SKM-1 (cell line): ENCODE data around the gene MEIS2.
A peak's percentile ranks its signal among the peaks of the same experiment; 100 is the strongest.

Experiments used
- DNase-seq: peaks from one replicate; lab custom pipeline; 2025; ENCODE audit not compliant: unreplicated experiment; lab: John Stamatoyannopoulos, UW

MEIS2 gene

DNA sequence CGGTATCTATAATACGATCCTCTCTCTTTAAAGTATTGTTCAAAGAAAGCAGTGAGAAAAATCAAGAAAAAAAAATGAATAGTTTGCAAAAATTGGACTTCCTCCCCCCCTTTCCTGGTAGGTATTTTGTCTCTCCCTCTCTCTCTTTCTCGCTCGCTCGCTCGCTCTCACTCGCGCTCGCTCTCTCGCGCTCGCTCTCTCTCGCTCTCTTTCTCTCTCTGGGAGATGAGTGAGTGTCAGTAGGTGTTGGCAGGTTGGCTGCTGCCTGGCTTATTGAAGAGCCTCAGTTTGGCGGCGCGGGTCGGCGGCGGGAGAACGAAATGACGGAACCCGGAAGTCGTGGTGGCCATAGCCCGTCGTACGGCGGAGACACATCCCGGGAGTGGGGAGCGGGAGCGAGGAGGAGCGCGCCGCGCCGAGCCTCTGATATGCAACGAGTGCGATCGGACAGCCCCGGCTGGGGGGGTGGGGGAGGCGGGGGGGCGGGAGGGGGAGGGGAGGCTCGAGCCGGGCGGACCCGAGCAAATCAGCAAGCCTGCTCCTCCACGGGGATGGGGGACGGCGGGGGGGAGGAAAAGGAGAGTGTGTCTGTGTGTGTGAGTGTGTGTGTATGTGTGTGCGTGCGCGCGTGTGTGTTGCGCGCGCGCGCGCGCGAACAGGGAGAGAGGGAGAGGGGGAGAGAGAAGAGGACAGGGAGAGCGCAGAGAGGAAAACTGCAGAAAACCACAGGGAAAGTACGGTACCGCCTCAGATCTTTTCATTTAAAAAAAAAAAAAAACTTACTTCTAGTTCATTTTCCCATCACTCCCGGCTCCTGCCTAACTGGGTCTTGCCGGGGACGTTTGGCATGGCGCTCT is at the start of gene MEIS2:
TSS of gene MEIS2 (minus strand) at position 441 of the 857 bp plus-strand sequence. CDS start 1,083 bp downstream, outside the sequence.
- peak; percentile 82 for DNase-seq

GRCh38 chr15:37149146-37149545 is 48.8 kb upstream of the MEIS2 start:
- DNase-seq: no peak

DNA sequence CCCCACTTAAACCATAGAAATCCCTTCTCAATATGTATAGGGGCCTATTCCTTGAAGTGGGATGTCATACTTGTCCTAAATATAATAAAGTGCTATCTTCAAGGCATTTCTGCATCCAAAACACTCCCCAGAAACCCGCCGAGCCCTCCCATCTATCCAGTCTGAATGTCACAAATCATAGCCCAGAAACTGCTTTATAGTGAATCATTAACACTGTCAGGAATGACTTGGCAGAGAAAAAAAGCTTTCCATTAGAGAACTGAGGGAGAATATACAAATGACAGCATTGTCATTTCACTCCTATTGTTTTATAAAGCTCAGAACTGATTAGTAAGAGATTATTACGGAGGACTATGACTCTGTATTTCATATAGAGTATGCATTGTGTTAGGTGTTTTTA is 48.4 kb upstream of the MEIS2 start:
- DNase-seq: no peak

DNA sequence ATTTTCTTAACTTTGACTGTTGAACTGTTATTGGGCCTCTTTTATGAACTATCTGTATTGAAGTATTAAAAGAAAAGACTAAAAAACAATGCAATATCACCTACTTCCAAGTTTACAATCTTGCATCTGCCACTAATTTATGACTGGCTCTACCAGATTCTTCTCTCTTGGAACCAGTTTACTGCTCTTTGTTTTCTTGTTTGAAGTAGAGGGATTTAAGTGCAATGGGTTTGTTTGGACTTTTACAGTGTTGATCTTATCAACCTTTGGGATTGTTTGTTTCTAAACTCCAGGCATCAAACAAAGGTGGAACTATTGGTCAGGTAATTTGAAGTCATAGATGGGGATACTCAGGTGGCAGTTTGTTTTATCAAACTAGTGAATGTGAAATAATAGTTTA is 43.0 kb upstream of the MEIS2 start:
- no peak for DNase-seq

- DNase-seq: no peak
These were observed 42.0 kb upstream of the MEIS2 start for GRCh38 chr15:37142371-37142770.

GRCh38 chr15:37140531-37141058 is 40.2 kb upstream of the MEIS2 start:
- no peak for DNase-seq

- DNase-seq: no peak
These were observed 38.4 kb upstream of the MEIS2 start for GRCh38 chr15:37138591-37139215.

DNA sequence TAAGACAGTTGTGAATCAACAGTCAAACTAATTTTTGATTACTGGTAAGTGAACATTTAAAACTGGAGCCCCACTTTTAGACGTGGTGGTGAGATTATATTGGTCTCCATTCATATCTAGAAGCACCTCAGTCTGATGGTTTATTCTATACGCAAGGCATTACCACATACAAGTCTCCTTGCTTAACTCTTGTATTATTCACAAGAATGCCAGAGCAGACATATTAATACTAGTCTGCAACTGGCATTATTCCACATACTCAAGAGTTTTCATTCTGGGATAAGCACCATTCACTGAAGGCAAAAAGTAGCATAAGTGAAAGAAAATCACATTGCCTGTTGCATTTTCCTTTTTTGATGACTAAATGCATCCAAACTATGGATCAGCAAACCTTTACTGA is 36.9 kb upstream of the MEIS2 start:
- no peak for DNase-seq

DNA sequence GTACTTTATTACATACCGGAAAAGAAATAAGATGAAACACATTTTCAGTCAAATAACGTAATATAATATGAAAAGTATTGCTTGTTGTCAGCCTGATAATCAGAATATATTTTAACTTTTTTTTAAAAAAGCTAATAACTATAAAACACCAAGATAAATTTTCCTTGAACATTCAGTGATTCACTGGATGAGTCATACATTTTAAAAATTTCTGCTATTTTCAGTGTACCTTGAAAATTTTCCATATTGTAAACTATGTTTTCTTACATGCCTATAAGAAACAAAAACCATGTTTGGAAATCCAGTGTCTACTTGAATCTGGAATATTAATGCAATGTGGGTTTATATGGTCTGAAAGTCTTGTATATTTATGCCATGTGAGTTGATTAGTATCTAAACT is 36.3 kb upstream of the MEIS2 start:
- no peak for DNase-seq

DNA sequence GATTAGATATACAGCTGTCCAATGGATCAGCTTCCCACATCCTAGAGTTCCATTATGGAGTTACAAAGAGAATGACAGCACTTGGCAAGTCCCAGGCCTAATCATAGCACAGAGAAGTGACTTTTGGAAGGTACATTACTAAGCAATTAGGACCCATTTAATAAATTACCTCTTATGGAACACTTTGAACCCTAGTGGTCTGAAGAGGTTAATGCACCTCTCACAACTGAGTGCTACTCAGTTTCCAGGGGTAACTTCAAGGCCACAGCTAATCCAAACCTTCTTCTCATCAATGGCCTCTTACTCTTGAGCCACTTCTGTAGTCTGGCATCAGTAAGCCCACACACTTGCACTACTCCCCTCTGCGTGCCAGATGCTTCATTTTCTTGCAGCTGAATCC is 34.9 kb upstream of the MEIS2 start:
- DNase-seq: no peak

DNA sequence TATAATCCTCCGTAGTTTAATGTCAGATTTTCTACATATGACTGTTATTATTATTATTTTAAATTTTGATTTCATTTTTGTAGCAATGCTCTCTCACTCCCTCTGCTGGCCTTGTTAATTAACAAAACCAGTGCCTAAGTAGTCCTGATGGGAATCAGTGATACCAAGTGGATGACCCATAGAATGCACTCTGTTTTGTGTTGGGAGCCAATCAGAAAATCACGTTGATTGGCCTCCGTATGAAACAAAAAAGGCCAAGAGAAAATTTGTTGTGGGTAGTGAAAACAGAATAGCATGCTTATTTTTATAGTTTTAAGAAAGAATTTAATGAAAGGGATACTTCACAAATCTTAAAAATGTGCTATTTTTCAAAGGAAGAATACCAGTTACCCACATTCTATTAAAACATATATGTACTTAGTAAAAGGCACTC is 34.4 kb upstream of the MEIS2 start:
- DNase-seq: peak; percentile 8

DNA sequence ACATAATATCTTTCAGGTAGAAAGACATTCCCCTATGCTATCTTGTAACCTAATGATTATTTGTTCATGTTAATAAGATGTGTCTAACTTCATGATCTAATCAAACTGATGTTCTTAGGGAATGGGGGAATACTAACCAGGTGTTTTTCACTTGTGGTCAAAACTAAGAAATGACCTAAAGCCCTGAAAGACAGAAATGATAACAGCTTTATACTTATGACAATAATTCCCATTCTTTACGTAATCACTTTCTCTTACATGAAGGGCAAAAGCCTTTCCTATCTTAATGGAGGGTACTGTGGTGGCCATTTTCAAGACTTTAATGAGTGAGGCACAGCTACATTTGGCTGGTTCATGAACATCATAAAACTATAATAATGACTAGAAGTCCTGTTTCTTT is 33.9 kb upstream of the MEIS2 start:
- no peak for DNase-seq

GRCh38 chr15:37133602-37134001 is 33.3 kb upstream of the MEIS2 start:
- no peak for DNase-seq

- no peak for DNase-seq
These were observed 32.6 kb upstream of the MEIS2 start for GRCh38 chr15:37132826-37133417.

DNA sequence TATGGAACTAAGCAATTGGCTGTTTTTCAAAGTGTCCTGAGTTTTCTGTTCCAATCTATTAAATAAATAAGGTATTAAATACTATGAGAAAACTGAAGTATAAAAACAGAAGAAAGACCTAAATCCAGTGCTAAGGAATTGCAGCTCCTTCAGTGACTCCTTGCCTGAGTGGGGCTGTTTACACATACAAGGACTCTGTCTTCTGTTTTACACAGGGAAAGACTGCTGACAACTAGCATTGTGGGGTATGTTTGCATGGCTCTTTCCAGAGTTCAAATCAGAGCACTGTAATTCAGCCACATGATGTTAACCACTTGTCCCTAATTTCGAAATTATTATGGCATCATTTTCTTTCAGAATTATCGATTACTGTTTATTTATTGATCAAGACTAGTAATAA is 31.3 kb upstream of the MEIS2 start:
- DNase-seq: no peak

DNA sequence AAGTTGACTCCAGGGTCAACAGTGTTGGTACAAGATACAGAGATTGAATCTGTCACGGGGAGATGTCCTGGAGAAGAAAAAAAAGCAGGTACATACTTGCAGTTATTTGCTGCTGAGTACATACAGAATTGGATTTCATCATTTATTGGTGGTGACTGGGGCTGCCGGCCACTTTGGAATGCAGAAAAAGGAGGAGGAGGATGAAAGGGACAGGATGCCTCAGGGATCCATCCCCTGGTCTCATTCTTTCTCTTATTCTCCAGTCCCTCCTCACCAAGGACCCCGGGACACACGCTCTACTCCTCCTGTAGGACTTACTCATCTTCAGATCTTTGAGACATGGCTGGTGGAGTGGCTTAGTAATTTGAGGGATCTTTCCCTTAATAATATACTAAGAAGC is 30.0 kb upstream of the MEIS2 start:
- DNase-seq: no peak

DNA sequence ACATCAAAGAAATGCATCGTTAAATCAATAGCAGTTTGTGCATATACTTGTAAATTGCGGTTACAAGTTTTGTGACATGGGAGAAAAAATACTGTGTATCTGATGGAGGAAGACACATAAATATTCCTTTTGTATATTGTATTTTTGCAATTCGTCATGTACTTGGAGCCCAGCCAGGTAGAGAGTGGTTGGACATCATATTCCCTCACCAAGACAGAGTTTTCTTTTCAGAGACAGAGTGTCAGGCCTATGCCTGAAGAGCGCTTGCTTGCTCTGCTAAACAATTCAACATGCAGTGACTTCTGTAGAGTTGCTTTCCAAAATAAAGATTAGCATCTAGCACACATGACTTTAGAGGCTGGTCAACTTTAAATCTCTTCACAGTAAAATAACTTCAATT is 24.8 kb upstream of the MEIS2 start:
- DNase-seq: no peak

- no peak for DNase-seq
These were observed 24.0 kb upstream of the MEIS2 start for GRCh38 chr15:37124331-37124730.

DNA sequence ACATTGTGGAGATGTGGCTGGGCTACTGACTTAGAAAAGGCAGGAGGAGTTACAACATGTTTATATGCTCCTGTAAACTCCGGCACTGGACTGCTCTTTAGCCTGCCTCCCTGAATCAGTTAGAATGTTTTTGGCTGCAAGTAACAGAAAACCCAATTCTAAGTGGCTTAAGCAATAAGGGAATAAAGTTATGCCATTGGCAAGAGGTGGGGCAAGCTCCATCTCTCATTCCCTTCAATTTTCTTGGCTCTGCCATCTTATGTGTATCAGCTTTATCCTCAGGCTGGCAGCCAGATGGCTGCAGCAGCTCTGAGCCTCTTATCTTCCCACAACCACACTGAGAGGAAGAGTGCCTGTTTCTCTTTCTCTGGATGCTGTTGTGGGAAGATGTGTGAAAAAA is 22.4 kb upstream of the MEIS2 start:
- DNase-seq: no peak

GRCh38 chr15:37121492-37121891 is 21.1 kb upstream of the MEIS2 start:
- DNase-seq: no peak

DNA sequence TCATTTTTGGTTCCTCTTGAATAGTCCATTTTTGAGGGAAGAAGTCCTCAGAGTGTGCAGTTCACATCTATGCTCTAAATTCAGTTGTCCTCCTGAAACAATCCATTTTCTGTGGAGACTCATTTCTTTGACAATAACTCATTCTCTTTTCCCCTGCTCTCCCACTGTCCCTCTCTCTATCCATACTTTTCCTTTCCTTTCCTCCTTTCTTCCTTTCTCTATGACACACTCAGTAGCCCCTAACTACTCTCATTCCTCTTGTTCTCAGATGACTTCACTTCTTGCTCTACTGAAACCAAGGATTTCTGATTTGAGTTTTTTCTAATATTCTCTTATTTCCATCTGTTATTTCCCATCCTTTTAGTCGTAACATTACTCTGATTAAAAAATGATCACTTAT is 16.7 kb upstream of the MEIS2 start:
- DNase-seq: no peak

GRCh38 chr15:37115538-37115937 is 15.2 kb upstream of the MEIS2 start:
- DNase-seq: no peak
